KOPT-K1 (cell line): ENCODE results near the gene LTC4S.

Experiments used
- H3K27ac ChIP-seq: fragments of 200-600 bp; sonication (generic); 2 replicates; pipeline ENCODE4 v1.5.1; 2016; ENCODE audit warnings: antibody characterized with exemption, mild to moderate bottlenecking, low read depth, low read length; ENCODE audit not compliant: poor library complexity, severe bottlenecking
- H3K36me3 ChIP-seq: fragments of 200-600 bp; sonication (generic); 2 replicates; pipeline ENCODE4 v1.5.1; 2017; ENCODE audit warnings: antibody characterized with exemption, mild to moderate bottlenecking, low read length, moderate library complexity; ENCODE audit not compliant: insufficient read depth
- H3K9me3 ChIP-seq: fragments of 200-600 bp; sonication (generic); 2 replicates; pipeline ENCODE4 v1.5.1; 2017; ENCODE audit warnings: antibody characterized with exemption, low read length, mild to moderate bottlenecking; ENCODE audit not compliant: insufficient read depth, poor library complexity, severe bottlenecking

LTC4S gene

GRCh38 chr5:179805529-179806249, 11.9 kb downstream of the LTC4S start:
- Histone ChIP-seq H3K27ac (peak overlapping the region; percentile 52), H3K36me3 (peaks cover 2% of the 10 kb centered on the region; the same call in 1 of the 2 replicates), H3K9me3 (no peaks in the 10 kb centered on the region)

GRCh38 chr5:179806250-179807048, 12.7 kb downstream of the LTC4S start, which contains the start of gene MGAT4B:
Gene MGAT4B (minus strand): TSS chr5:179806866. CDS start chr5:179806583, 283 bp downstream.
- Histone ChIP-seq H3K9me3 (no peaks in the 10 kb centered on the region), H3K36me3 (no peaks in the 10 kb centered on the region), H3K27ac (peak within 1 kb of the TSS; percentile 52)

GRCh38 chr5:179812135-179812825, 18.5 kb downstream of the LTC4S start:
- Histone ChIP-seq H3K27ac (no peak overlapping the region), H3K36me3 (peaks cover 5% of the 10 kb centered on the region; the same call in 1 of the 2 replicates), H3K9me3 (no peaks in the 10 kb centered on the region)

- Histone ChIP-seq H3K9me3 (no peaks in the 10 kb centered on the region), H3K27ac (no peak overlapping the region), H3K36me3 (peaks cover 5% of the 10 kb centered on the region; the same call in 1 of the 2 replicates)
Measured at GRCh38 chr5:179812997-179813607, 19.3 kb downstream of the LTC4S start.

GRCh38 chr5:179814090-179814489, 20.3 kb downstream of the LTC4S start:
- H3K36me3 ChIP-seq, result peaks cover 5% of the 10 kb centered on the region; the same call in 1 of the 2 replicates

GRCh38 chr5:179815491-179816249, 21.9 kb downstream of the LTC4S start:
- no peak overlapping the region for H3K27ac ChIP-seq
- peaks cover 5% of the 10 kb centered on the region; the same call in 1 of the 2 replicates for H3K36me3 ChIP-seq

More at GRCh38 chr5:179814090-179814489, 20.3 kb downstream of the LTC4S start:
- Histone ChIP-seq H3K9me3 (no peaks in the 10 kb centered on the region), H3K27ac (no peak overlapping the region)

DNA sequence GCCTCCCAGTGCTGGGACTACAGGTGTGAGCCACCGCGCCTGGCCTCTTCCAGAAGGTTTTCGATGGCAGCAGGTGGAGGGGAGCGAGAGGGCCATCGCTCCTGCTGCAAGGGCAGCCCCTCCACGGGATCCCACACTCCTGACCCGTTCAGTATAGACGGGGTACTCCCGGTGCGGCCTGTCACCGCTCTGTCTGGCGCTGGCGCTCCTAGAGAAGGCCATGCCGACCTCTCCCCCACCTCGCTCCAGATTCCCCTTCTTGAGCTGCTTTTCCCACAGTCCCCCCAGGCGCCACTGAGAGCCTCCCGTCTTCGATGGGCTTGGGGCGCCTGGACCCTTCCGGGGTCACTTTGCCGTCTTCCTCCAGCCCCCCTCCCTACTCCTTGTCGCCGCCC, 22.6 kb downstream of the LTC4S start:
- H3K9me3 ChIP-seq, result no peaks in the 10 kb centered on the region
- peaks cover 5% of the 10 kb centered on the region; the same call in 1 of the 2 replicates for H3K36me3 ChIP-seq
- H3K27ac ChIP-seq, result no peak overlapping the region

More at GRCh38 chr5:179815491-179816249, 21.9 kb downstream of the LTC4S start:
- no peaks in the 10 kb centered on the region for H3K9me3 ChIP-seq

GRCh38 chr5:179816796-179817469, 23.1 kb downstream of the LTC4S start:
- Histone ChIP-seq H3K27ac (no peak overlapping the region), H3K36me3 (peaks cover 5% of the 10 kb centered on the region; the same call in 1 of the 2 replicates), H3K9me3 (no peaks in the 10 kb centered on the region)

- Histone ChIP-seq H3K9me3 (no peaks in the 10 kb centered on the region), H3K27ac (no peak overlapping the region)
Measured at GRCh38 chr5:179817470-179817840, 23.7 kb downstream of the LTC4S start.

GRCh38 chr5:179817890-179818745, 24.3 kb downstream of the LTC4S start:
- no peak overlapping the region for H3K27ac ChIP-seq
- no peaks in the 10 kb centered on the region for H3K9me3 ChIP-seq
- peaks cover 9% of the 10 kb centered on the region; the same call in 1 of the 2 replicates for H3K36me3 ChIP-seq

More at GRCh38 chr5:179817470-179817840, 23.7 kb downstream of the LTC4S start:
- peaks cover 5% of the 10 kb centered on the region; the same call in 1 of the 2 replicates for H3K36me3 ChIP-seq

GRCh38 chr5:179818746-179819295, 25.0 kb downstream of the LTC4S start:
- Histone ChIP-seq H3K36me3 (peaks cover 12% of the 10 kb centered on the region), H3K9me3 (no peaks in the 10 kb centered on the region), H3K27ac (no peak overlapping the region)

DNA sequence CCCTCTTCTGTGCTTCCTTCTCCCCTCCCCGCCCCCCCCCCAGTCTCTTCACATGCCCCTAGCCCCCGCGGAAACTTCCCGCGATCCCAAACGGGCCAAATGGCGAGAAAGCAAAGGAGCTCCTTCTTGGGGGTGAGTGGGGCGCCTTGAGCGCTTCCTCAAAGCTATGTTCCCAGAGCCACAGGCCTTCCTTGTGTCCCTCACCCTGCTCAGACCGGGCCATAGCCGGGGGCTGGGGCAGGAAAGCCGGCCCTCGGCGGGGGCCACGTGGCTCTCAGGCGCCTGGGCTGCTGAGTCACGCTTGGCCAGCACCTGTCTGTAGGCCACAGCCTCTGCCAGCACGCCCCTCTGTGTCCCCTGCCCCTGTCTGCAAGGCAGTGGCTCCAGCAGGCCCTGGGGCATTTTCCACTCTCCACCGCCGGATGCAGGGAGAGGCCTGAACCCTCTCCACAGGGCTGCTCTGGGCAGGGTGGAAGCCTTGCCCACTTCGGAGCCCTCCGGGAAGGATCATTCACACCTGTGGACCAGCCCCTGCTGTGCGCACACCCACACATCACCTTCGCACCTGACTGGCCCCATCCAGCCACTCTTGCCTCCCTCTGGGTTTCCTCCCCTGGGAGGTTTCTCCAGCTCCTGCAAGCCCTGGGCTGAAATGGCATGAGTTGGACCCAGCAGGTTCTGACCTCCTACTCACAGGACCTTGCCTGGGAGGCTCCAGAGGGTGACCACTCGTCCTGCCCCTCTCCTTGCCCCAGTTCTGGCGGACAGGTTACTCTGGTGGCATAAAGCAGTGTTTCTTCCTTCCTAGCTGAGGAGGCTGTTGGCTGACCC, 25.7 kb downstream of the LTC4S start:
- Histone ChIP-seq H3K9me3 (no peaks in the 10 kb centered on the region), H3K36me3 (peaks cover 19% of the 10 kb centered on the region), H3K27ac (no peak overlapping the region)
